Thyroid gland (tissue), 4 donors: ENCODE measurements around the gene CDH23. TPM values are rescaled to one million over a fixed set of nuclear protein-coding genes. Genes with fewer than 3 reads are reported as not detected.
"Not testable (repeated sequence)": the region's sequence is repeated elsewhere in the genome, so short reads cannot be mapped to it uniquely, and the experiment has no call there.

Experiments used
- DNase-seq, 2 donors: peaks; one replicate each; pipeline ENCODE4 v3.0.0-alpha.2; 2019
- H3K27ac ChIP-seq, 3 donors: fragments of 200-600 bp; sonication (generic); 1 replicate in 2 of 3; 2 replicates in 1 of 3; pipeline ENCODE4 v1.5.1; 2016 to 2019; ENCODE audit warnings: mild to moderate bottlenecking in 1 of 3, moderate library complexity in 1 of 3
- H3K27me3 ChIP-seq: fragments of 200-600 bp; sonication (generic); one replicate; pipeline ENCODE4 v1.5.1; 2019
- H3K36me3 ChIP-seq, 2 donors: fragments of 200-600 bp; sonication (generic); one replicate each; pipeline ENCODE4 v1.5.1; 2016 to 2019
- H3K4me1 ChIP-seq, 2 donors: fragments of 200-600 bp; sonication (generic); one replicate each; pipeline ENCODE4 v1.5.1; 2017 to 2019
- H3K4me3 ChIP-seq, 3 donors: fragments of 200-600 bp; sonication (generic); replicated peaks in 1 of 3; 1 replicate in 2 of 3; 2 replicates in 1 of 3; pipeline ENCODE4 v1.5.1; 2016; ENCODE audit warnings: mild to moderate bottlenecking in 1 of 3
- H3K9me3 ChIP-seq: fragments of 200-600 bp; sonication (generic); one replicate; pipeline ENCODE4 v1.5.1; 2017
- POLR2A ChIP-seq, 2 donors: fragments of 450-650 bp; IDR thresholded peaks; one replicate each; pipeline ENCODE4 v1.6.1; 2017; ENCODE audit warnings: antibody characterized with exemption in 2 of 2, mild to moderate bottlenecking in 2 of 2, moderate library complexity in 1 of 2
- WGBS, 2 donors: methylation state at CpG; one replicate each; pipeline ENCODE4 v1.1.5; 2017; 5-methylcytosine and 5-hydroxymethylcytosine counted together
- intact Hi-C: fragments of 100-400 bp; cut with DNase I; formaldehyde crosslinking; loops from one replicate; pipeline ENCODE4 v1.15.1; 2023
- total RNA-seq, 4 donors: library from RNA; depleted of rRNA; stranded (reverse); fragments of >200 nt; gene quantifications; one replicate each; pipeline ENCODE4 v1.2.3, GENCODE V29; 2016
- TF ChIP-seq, protein P1 (sequence below), 6 experiments: fragments of 200-600 bp in 3 of 6; fragments of 450-650 bp in 3 of 6; sonication (generic) in 3 of 6; IDR thresholded peaks; one replicate each; pipeline ENCODE4 v1.5.1; 2016 to 2019; ENCODE audit warnings: antibody characterized with exemption in 6 of 6, mild to moderate bottlenecking in 2 of 6, inconsistent platforms in 1 of 6, moderate library complexity in 1 of 6

Gene CDH23
- total RNA-seq, 4 donors from 2014 or later, result 3.0 to 4.2 (median 3.9) TPM

DNA sequence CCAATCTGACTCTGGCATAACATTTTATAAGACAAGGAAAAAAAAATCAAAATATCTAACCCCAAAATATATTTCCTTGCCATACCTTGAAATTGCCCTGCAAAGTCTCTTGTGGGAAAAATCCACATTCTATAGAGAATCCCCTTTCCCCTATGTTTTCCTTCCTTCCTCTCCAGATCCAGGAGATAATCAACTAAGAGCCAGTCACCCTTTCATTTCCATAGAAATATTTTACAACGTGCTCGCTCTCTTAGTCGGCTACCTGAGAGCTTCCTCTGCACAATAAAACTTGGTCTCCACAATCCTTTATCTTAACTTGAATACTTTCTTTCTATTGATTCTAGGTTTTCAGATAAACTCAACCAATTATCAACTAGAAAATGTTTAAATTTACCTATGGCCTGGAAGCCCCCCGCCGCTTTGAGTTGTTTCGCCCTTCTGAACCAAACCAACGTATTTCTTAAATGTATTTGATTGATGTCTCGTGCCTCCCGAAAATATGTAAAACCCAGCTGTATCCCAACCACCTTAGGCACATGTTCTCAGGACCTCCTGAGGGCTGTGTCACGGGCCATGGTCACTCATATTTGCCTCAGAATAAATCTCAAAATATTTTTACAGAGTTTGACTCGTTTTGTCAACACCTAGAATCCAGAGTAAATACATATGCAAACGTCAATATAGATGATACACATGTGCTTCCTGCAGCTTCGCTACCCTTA is 453.5 kb downstream of the CDH23 start:
- WGBS, 2 donors, result 7 to 9% methylated on average over 13 of the region's 13 CpGs
- H3K36me3 ChIP-seq, result no peaks in the 10 kb centered on the region
- H3K27me3 ChIP-seq, result no peaks in the 10 kb centered on the region
- no peak for DNase-seq
- H3K9me3 ChIP-seq, result no peaks in the 10 kb centered on the region
- peak overlapping the region; percentile 90 to 94 (median 92) for H3K4me3 ChIP-seq
- TF ChIP-seq POLR2A (IDR thresholded peaks at IDR 0.05), result no peak
- TF ChIP-seq, protein P1, sequence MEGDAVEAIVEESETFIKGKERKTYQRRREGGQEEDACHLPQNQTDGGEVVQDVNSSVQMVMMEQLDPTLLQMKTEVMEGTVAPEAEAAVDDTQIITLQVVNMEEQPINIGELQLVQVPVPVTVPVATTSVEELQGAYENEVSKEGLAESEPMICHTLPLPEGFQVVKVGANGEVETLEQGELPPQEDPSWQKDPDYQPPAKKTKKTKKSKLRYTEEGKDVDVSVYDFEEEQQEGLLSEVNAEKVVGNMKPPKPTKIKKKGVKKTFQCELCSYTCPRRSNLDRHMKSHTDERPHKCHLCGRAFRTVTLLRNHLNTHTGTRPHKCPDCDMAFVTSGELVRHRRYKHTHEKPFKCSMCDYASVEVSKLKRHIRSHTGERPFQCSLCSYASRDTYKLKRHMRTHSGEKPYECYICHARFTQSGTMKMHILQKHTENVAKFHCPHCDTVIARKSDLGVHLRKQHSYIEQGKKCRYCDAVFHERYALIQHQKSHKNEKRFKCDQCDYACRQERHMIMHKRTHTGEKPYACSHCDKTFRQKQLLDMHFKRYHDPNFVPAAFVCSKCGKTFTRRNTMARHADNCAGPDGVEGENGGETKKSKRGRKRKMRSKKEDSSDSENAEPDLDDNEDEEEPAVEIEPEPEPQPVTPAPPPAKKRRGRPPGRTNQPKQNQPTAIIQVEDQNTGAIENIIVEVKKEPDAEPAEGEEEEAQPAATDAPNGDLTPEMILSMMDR (IDR thresholded peaks at IDR 0.05), result no peak
- H3K27ac ChIP-seq, result peak overlapping the region; percentile 97 to 99 (median 97)
- intact Hi-C loops, result no loop called here
- peaks cover 30 to 36% of the 10 kb centered on the region in 2 donors for H3K4me1 ChIP-seq

DNA sequence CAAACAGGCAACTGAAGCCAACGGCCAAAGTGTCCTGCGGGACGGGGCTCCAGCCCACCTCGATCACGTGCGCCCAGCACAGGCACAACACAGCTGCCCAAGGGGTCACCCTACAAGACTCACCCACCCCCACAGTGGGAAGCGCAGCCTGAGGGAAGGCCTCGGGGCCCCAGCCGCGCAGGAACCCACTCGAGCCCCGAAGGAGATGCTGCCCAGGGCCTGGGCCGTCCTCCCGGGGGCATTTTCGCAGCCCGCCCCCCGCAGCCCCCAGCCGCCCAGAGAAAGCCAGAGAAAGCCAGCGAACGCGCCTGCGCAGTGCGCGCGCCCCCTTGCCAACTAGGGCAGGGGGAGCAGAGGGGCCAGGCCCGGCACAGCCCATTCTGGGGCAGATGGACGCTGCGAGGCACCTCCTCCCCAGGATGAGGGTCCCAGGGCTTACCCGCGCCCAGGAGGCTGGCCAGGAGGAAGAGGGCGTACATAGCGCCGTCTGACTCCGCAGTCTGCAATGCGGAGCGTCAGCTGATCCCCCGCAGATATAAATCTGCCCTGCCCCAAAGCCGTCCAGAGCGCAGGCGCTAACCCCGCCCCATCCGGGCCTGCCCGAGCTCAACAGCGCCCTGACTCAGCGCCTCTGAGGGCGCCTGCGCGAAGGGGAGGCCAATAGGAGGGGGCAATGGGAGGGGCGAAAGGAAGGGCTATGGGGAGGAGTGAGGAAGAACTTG is 454.2 kb downstream of the CDH23 start, which contains the start of gene PSAP:
Gene PSAP, minus strand, starts transcription at position 509 of the 722 bp plus-strand sequence. Its CDS starts 30 bp downstream, at position 479.
- peak; percentile 93 to 99 for TF ChIP-seq POLR2A (IDR thresholded peaks at IDR 0.05)
- TF ChIP-seq, protein P1 (IDR thresholded peaks at IDR 0.05), result no peak
- H3K27me3 ChIP-seq, result no peaks in the 10 kb centered on the region
- 0 to 2% methylated on average over 21 to 25 of the region's 49 CpGs for WGBS, 2 donors
- peak within 1 kb of the TSS; percentile 97 to 99 (median 97) for H3K27ac ChIP-seq
- H3K4me3 ChIP-seq, result peak within 1 kb of the TSS; percentile 90 to 94 (median 92)
- H3K4me1 ChIP-seq, result peaks cover 30 to 36% of the 10 kb centered on the region in 2 donors
- H3K9me3 ChIP-seq, result no peaks in the 10 kb centered on the region
- intact Hi-C loops, result no loop called here
- H3K36me3 ChIP-seq, result no peaks in the 10 kb centered on the region
- peak; percentile 99 for DNase-seq

DNA sequence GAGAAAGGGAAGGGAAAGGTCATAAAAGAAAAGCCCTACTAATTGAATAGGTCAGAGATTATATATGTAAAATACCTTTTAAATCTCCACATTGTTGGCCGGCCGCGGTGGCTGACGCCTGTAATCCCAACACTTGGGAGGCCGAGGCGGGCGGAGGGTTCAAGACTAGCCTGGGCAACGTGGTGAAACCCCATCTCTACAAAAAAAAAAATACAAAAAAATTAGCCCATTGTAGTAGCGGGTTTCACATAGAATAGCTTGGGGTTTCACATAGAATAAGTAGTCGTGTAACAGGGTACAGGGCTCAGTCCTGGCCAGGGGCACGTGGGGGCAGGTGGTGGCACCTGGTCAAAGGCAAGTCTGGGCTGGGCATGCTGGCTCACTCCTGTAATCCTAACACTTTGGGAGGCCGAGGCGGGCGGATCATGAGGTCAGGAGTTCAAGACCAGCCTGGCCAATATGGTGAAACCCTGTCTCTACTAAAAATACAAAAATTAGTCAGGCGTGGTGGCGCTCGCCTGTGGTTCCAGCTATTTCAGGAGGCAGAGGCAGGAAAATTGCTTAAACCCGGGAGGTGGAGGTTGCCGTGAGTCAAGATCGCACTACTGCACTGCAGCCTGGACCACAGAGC is 454.9 kb downstream of the CDH23 start:
- H3K4me1 ChIP-seq, result peaks cover 30 to 36% of the 10 kb centered on the region in 2 donors
- H3K27me3 ChIP-seq, H3K9me3 ChIP-seq, intact Hi-C loops, H3K36me3 ChIP-seq: not testable (repeated sequence)
- peak; percentile 23 to 36 for DNase-seq
- WGBS, 2 donors, result 46 to 47% methylated on average over 20 of the region's 20 CpGs
- peak overlapping the region; percentile 74 to 99 (median 97) for H3K27ac ChIP-seq
- H3K4me3 ChIP-seq, result peak overlapping the region in 1 of 3 donors; percentile 92

DNA sequence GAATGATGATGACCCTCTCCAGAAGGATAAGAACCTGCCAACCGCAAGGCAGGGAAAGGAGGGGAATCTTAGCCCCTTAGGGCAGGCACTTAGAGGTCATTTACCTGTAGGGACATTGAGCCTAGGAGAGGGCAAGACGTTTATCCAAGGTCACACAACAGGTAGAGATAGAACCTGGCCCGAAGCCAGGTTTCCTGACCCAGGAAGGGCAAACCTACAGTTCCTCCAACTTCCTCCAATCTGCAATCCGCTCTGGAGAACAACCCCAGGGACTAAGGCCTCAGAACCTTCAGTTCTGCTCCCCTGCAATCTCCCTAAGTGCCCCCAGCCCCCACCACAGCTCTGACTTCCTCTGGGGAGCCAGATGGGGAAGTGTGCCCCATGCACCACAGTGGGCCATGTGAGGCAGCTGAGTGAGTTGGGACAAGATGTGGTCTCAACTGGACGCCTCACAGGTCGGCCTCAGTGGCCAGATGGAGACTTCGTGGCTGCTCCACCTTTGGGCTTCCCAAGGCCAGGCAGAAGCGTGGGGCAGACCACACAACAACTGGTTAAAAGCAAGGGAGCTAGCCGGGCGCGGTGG is 455.7 kb downstream of the CDH23 start:
- WGBS, 2 donors, result 76 to 88% methylated on average over 6 to 7 of the region's 11 CpGs
- Histone ChIP-seq H3K4me3 (no peak overlapping the region), H3K4me1 (peaks cover 28 to 31% of the 10 kb centered on the region in 2 donors), H3K36me3 (no peaks in the 10 kb centered on the region), H3K27me3 (no peaks in the 10 kb centered on the region), H3K9me3 (no peaks in the 10 kb centered on the region), H3K27ac (peak overlapping the region in 2 of 3 donors; percentile 6 to 97)
- DNase-seq, result no peak
- TF ChIP-seq, protein P1 (IDR thresholded peaks at IDR 0.05), result no peak
- TF ChIP-seq POLR2A (IDR thresholded peaks at IDR 0.05), result no peak
- intact Hi-C loops, result no loop called here

DNA sequence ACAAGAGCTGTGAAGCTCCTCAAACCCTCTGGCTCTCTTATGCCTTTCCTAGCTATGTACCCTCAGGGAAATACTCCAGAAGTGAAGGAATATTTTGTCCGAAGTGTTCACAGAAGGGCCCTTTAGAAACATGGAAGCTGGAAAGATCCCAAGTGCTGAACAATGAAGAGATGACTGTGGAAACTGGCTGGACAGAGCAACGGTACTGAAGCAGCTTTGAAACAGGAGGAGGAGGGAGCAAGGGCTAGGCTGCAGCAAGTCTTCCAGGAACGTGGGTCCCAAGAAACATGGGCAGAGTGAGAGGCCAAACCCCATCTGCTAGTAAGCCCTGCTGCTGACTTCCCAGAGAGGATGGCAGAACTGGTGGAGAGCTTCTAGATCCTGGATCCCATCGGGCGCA is 457.3 kb downstream of the CDH23 start:
- Histone ChIP-seq H3K27me3 (no peaks in the 10 kb centered on the region), H3K4me3 (no peak overlapping the region), H3K36me3 (no peaks in the 10 kb centered on the region), H3K27ac (no peak overlapping the region), H3K9me3 (no peaks in the 10 kb centered on the region), H3K4me1 (peaks cover 14 to 15% of the 10 kb centered on the region in 2 donors)
- intact Hi-C loops, result no loop called here
- TF ChIP-seq, protein P1 (IDR thresholded peaks at IDR 0.05), result no peak
- no peak for TF ChIP-seq POLR2A (IDR thresholded peaks at IDR 0.05)
- WGBS, 2 donors, result 43 to 48% methylated on average over 5 of the region's 5 CpGs
- peak; percentile 51 to 54 for DNase-seq
